NOMO-1 treated with dmso at 0.1 percent for 144 hours (cell line): ENCODE results near the gene DMRT2.

Experiments
- DNase-seq: peaks from one replicate; lab custom pipeline; 2025; ENCODE audit not compliant: unreplicated experiment; lab: John Stamatoyannopoulos, UW

The DMRT2 gene

DNA sequence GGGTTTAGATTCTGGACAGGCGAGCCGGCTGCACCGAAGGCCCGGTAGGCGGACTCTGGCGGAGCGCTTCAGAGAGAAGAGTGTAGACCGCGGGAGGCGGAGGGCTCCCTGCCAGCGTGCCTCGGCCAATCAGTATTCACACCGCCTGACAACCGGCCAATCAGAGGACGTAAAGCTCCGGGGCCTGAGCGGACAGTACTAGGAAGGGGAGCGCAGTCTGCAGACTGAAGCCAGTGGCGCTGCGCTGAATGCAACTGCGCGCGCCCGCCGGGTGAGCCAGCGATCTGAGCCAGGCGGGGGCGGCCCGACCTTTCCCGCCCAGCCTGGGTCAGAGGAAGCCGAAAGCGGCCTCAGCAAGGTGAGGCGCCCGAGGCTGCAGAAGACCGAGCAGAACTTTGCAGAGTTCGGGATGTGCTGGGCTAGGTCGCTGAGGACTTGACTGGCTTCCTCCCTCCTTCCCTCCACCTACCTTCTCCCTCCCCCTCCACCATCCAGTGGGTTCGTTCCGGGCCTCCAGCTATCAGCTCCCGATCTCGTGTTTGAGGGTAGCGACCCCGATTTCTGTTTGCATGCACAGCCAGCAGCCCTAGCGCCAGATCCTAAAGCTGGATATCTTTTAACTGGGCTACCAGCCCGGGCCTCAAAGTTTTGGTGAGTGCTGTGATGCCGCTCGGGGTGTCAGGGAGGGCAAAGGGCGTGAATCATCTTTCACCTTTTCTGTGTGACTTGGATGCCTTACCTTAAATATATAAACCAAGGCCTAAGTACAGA is at the start of gene DMRT2:
Gene DMRT2, plus strand, starts transcription at position 233 of the 771 bp plus-strand sequence. CDS start 1,257 bp downstream, outside the sequence.
- no peak for DNase-seq

DNA sequence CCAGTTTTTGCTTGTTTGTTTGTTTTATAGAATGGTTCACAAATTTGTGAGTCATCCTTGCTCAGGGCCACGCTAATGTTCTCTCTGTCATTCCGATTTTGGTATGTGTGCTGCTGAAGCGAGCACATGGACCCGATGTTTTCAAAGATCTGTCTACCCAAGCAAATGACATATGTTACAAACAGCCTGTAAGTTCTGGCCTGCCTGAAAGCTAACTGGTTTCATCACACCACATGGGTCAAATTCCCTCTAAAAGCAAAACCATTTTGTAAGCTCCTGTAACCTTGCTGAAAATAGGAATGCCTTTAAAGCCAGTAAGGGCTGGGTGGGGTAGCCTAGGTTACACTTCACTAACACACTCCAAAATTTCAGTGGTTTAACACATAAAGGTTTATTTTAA is 48.3 kb upstream of the DMRT2 start:
- no peak for DNase-seq

DNA sequence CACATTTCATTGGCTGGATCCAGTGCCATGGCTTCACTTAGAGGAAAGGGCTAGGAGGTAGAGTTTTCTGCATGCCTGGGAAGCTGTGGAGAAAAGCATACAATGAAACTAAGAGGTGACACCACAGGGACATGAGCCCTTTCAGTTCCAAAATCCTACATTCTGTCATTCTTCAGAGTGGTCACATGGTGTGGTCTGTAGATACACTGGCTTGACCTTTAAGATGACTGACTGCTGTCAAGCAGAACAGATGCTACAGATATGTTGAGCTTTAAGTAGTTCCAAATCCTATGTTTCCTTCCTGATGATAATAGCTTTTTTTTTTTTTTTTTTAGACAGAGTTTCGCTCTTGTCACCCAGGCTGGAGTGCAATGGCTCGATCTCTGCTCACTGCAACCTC is 47.5 kb upstream of the DMRT2 start:
- no peak for DNase-seq

GRCh38 chr9:1005043-1005667 is 45.0 kb upstream of the DMRT2 start:
- no peak for DNase-seq

DNA sequence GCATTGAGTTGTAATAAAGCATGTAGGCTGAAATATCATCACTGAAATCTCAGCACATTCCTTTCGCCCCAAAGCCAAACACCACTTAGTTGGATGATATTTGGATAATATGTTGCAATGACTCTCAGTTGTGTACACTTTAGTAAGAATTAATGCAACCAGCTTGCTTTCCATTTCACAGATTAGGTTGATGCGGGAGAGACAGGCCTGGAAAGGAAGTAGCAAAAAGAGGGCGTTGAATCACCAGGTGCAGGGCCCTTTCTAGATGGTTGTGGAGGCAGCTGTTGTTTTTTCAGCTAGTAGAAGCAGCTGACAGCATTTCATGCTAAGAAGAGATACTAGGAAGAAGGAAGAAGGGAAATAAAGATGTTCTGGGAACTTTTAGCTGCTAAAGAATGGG is 42.8 kb upstream of the DMRT2 start:
- DNase-seq = no peak

DNA sequence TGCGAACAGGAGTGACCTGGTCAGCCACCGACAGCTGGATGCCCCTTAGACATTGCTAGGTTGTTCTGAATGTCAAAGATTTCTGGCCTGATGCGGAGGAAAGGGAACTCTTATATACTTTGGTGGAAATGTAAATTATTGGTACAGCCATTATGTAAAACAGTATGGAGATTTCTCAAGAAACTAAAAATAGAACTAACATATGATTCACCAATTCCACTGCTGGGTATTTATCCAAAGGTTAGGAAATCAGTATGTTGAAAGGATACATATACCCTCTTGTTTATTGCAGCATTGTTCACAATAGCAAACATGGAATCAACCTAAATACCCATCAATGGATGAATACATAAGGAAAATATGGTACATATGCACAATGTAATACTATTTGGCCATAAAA is 41.9 kb upstream of the DMRT2 start:
- no peak for DNase-seq

- DNase-seq = no peak
Observed at GRCh38 chr9:1009101-1009707, 41.0 kb upstream of the DMRT2 start.

- DNase-seq = no peak
Observed at GRCh38 chr9:1013021-1013420, 37.1 kb upstream of the DMRT2 start.

GRCh38 chr9:1014225-1014624 is 35.9 kb upstream of the DMRT2 start:
- DNase-seq = no peak

- no peak for DNase-seq
Observed at GRCh38 chr9:1014640-1015039, 35.5 kb upstream of the DMRT2 start.

- peak; percentile 12 for DNase-seq
Observed at GRCh38 chr9:1018121-1018520, 32.0 kb upstream of the DMRT2 start.

DNA sequence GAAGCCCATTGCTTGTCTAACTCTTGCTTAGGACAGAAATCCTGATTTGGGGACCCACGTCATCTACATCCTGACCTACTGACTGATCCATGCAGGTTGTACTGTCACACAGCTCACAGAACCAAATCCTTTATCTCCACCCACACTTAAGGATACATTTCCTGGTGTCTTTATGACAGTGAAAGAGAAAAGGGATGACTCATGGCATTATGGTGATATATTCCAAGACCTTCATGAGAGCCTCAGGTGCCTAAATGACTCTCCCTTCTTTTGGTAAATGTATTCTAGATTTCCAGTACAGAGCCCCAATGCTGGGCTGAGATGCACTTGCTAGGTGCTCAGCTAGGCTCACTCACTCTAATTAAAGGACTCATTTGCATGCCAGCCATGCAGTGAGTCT is 26.0 kb upstream of the DMRT2 start:
- no peak for DNase-seq

DNA sequence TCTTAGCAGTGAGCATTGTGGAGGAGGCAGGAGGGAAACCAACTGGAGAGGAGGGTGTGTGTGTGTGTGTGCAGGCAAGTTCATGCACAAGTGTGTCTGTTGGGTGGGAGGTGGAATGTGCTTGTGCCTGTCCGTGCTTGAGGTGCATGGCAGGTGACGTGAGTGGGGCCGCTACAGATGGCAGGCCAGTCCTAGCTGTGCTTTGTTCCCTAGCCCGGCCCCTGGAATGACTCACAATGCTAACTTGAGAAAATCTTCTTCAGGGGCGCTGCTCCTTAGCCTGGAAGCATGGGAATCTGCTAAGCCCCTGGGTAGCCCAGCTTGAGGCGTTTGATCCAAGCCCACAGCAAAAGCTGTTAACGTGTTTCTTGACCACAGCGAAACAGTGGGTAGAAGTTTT is 25.0 kb upstream of the DMRT2 start:
- DNase-seq = no peak

GRCh38 chr9:1026219-1026618 is 23.9 kb upstream of the DMRT2 start:
- no peak for DNase-seq

DNA sequence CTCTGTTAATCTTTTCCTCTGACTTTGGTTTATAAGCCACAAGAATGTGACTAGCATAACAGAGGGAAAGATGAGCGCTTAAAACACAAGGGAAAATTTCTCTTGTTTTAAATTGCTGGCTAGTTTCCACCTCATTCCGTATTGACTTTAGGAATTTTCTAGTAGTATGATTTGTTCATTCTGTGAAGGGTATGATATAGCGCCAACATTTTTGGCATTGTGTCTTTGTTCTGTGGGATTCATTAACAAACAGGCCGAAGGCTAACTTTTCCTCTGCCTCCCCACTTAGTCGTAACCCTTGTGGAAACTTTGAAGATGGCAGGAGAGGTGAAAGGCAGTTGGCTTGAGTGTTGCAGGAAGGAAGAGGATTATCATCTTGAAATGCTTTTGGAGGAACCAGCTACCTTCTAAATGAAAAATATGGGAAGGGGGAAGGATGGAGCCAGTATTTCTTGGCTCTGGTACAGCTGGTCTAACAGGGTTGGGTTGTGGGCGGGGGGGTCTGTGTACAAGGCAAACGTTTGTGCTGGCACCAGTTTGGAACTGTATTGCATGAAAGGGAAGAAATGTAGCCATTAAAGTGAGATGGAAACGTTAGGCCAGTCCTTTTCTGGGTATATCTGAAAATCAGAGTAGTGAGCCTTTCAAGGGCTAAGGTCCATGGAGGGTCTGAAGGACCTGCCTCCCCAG is 21.5 kb upstream of the DMRT2 start:
- no peak for DNase-seq

GRCh38 chr9:1031951-1032601 is 18.1 kb upstream of the DMRT2 start:
- DNase-seq = no peak

DNA sequence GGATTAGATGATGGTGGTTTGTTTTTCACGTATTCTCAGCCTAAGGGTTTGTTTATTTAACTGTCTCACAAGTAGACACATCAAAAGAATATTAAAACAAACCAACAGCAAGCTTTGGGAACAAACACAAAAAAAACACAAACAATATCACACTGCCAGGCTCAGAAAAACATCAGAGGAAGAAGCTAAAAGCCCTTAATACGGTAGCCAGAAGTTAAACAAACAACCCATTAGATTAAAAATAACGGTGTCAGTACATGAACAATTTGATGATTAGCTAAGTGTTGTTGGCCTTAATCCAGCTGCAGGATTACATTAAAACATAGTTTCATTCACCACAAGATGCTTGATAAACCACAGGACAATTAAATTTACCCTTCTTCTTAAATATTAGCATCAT is 15.9 kb upstream of the DMRT2 start:
- DNase-seq = no peak

DNA sequence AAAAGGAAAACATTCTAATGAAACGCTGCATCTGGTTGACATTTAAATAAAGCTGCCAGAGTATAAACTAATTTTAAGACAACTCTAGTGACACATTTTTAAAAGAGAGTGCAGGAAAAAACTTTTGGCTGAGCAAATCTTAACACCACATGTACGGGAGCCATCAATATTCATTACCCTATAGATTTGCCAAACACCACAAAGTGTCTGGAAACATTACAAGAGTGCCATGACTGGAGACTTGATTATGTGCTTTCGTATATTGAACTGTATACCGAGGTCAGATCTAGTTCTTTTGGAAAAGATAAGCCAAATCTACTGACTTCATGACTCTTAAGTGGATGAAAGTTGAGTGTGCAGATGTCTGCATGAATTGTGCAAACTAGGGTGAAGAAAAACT is 10.6 kb upstream of the DMRT2 start:
- DNase-seq = no peak

GRCh38 chr9:1042466-1042865 is 7.7 kb upstream of the DMRT2 start:
- no peak for DNase-seq

DNA sequence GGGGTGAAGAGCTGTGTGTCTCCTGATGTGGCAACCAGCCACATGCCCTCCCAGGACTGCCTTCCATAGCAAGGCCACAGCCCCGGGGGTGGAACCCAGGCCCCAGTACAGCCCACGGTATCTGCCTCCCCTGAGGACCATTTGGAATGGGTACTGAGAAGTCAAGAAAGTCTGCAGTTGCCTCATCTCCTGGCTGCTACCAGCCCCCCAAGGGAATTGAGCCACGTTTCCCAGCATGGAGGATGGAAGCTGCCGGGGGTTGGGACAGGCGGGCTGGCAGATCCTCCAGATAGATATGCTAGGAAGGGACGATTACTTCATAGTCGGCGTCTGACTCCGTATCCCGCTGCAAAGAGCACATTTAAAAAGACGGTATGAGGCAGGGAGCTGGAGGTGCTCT is 5.5 kb upstream of the DMRT2 start:
- no peak for DNase-seq
